Brain pericyte (primary cell): Measurements from ENCODE around the gene USP7.

Experiments used
- DNase-seq: peaks from one replicate; pipeline ENCODE4 v3.0.0-alpha.2; 2012; ENCODE audit warnings: low read depth, low spot score

USP7 gene

DNA sequence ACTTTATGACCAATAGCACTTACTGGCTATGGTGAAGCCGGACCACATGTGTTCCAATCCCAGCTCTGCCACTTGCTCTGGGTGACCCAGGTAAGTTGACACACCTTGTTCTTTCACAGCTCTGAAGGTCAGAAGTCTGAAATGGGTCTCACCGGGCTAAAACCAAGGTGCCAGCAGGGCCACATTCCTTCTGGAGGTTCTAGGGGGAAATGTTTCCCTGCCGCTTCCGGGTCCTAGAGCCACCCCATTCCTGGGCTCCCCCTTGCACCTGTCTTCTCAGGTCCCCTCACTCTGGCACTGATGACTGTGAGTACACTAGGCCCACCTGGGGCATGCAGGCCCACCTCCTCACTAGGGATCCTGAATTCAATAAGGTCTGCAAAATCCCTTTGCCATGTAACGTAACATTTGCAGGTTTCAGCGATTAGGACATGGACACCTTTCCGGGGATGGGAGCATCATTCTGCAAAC is 11.4 kb downstream of the USP7 start:
- DNase-seq = no peak

DNA sequence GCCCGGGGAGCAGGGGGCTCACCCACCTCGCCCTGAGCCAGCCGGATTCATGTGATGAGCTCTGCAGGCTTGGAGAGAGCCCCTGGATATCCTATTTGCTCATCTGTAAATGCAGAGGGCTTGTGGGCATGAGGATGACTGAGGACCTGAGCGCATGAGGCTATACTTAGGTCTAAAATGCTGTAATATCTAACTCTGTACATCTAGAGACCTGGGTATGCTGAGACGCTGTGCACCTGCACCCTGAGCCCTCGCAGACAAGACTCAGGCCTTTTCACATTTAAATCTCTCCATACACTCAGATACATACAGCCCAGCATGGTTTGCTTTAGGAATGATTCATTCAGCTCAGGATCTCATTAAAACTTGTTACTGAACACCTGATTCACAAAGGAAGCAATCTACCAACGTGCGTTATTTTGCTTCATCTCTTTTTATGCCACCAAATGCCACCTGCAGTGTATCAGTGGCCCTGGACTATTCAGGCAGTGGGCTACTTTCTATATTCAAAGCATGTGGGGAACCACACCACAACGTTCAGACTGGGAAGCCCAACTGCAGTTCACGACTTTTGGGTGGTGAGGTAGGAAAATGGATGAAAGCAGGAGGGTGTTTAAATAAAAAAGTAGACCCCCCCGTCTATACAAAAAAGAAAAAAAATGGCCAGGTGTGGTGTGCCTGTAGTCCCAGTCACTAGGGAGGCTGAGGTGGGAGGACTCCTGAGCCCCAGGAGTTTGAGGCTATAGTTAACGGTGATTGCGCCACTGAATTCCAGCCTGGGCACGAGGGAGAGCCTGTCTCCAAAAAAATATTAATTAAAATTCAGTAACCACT is 12.0 kb downstream of the USP7 start:
- DNase-seq = no peak

DNA sequence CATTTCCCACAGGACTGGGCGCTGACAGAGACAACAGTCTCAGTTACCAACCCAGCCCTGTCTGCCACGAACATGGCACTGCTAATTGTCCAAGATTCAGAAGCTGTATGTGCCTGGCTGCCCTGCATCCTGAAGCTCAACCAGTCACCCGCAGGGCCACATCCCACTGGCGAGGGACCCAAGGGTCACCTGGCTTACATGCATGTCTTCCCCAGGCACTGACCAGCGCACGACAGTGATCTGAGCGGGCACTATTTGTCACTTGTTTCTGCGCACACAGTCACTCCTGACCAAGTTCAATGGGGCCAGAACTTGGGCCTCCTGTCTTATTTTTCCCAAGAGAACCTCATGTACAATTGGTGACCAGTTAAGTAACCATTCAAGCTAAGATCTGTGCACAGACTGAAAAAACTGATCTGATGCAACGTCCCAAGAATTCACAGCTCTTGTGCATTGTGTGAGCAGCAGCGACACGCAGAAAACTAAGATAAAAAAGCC is 13.1 kb downstream of the USP7 start:
- DNase-seq = no peak

DNA sequence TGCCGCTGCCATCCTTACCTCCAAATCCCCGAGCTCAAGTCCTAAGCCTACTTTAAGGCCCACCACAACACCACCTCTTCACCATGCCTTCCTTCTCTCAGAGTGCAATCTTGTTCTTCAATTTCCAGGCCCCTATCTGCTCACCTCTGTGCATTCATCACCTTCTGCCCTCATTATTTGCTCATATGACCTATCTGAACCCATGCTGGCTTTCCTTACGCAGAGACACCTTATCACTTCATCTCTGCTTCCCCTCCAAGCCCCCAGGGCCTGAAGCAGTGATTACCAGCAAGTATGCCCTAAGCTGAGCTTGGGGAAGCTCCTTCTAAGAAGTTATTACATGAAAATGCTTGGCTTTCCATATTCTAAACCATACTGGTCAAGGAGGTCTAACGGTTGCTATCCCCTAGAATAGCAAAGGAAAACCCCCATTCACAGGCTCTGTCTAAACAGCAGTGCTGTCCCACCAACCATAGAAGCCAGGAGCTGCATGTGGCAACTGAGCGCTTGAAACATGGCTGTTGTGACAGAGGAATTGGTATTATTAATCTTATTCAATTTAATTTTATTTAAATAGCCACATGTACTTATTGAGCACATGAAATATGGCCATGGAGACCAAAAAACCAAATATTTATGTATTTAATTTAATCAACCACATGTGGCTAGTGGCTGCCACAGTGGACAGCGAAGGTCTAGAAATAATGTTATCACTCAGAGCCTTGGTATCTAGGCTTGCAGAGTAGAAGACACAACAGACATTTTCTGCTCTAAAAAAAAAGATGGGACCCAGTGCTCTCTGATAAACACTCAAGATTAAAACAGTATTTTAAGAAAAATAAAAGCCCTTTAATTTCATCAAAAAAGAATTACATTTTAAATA is 13.9 kb downstream of the USP7 start:
- DNase-seq = no peak

DNA sequence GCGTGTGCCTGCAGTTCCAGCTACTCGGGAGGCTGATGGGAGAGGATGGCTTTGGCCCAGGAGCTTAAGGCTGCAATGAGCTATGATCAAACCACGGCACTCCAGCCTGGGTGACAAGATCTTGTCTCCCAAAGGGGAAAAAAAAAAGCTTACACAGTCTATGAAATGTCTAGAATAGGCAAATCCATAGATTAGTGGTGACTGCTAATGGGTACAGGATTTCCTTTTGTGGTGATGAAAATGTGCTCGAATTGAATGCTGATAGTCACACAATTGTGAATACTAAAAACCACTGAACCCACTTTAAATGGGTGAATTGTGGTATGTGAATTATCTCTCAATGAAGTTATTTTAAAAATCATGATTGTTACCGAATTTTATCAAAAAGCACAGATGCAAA is 14.9 kb downstream of the USP7 start:
- no peak for DNase-seq

DNA sequence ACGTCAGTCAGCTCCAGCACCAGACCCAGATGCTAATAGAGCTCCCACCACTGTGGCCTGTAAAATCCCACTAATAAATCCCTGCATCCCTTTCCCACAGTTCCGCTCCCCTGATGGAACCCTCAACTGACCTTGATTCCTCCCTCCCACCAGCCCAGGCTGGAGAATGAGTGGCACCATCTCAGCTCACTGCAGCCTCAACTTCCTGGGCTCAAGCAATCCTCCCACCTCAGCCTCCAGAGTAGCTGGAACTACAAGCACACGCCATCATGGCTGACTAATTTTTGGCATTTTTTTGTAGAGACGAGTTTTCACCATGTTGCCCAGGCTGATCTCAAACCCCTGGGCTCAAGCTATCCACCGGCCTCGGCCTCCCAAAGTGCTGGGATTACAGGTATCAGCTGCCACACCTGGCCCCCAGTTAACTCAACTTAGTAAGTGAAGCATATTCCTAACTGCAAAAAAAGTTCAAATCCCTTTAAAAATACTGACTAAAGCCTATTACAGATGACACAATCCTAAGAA is 15.6 kb downstream of the USP7 start:
- DNase-seq = no peak

DNA sequence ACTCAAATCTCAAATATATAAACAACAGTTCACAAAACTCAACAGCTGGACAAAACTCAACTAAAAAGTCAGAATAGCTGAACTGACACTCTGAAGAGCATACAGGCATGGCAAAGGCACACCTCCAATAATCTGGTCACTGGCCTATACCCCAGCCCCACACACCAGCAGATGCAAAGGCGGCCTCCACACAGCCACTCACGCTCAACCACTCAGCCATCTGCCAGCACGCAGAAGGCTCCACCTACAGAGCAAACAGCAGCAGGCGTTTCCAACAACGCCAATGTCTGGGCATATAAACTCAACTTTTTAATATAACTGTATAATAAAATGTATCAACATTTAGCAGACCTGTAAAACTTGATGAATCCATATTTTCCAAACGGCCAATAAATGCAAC is 17.2 kb downstream of the USP7 start:
- no peak for DNase-seq

DNA sequence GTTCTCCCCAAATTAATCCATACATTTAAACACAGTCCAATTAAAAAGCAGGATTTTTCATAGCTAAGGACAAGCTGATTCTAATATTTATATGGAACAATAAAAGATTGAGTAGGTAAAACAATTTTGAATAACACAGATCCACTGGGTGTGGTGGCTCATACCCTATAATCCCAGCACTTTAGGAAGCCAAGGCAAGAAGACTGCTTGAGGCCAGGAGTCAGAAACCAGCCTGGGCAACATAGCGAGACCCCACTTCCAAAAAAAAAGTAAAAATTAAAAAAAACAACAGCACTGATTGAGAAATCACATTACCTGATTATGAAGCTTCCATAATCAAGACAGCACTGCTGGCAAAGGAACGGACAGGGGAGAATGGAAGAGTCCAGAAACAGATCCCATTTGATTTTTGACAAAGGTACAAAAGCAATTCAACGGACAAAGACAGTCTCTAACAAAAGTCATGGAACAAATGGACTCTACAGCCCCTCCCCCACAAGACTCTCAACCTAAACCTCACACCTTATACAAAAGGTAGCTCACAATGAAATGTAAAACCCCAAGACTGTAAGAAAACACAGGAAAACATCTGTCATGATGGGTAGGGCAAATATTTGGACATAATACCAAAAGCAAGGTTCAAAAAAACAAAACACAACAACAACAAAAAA is 17.9 kb downstream of the USP7 start:
- DNase-seq = no peak

DNA sequence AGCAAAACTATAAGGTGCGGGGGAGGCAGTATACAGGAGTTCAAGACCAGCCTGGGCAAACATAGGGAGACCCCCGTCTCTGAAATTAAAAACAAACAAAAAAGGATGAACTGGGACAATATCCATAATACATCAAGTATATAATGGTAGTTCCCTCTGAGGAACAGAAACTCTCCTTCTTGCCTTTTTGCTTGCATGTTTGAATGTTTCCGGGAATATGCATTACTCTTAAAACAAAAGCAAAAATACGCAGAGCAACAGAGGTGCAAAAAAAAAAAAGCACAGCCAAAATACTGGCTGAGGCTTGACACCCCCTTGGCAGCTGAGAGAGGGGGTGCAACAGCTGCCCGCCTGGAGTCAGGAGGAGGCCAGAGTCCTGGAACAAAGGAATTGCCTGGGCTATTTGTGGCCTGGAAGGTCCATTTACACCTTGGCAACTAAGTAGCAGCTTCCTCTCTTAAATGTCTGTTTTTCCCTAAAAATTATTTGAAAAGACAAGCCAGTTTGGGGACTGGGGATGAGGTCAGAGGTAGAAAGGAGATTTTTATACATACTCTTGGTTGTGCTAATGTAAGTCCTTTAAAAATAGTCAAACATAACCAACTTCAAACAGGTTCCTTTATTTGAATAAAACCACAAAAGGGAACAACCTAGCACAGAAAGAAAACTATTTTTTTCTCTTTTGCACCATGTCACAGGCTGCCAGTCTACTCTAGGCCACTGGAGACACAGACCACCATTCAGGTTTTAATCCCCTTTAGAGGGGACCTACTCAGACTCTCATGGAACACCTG is 19.5 kb downstream of the USP7 start:
- no peak for DNase-seq

DNA sequence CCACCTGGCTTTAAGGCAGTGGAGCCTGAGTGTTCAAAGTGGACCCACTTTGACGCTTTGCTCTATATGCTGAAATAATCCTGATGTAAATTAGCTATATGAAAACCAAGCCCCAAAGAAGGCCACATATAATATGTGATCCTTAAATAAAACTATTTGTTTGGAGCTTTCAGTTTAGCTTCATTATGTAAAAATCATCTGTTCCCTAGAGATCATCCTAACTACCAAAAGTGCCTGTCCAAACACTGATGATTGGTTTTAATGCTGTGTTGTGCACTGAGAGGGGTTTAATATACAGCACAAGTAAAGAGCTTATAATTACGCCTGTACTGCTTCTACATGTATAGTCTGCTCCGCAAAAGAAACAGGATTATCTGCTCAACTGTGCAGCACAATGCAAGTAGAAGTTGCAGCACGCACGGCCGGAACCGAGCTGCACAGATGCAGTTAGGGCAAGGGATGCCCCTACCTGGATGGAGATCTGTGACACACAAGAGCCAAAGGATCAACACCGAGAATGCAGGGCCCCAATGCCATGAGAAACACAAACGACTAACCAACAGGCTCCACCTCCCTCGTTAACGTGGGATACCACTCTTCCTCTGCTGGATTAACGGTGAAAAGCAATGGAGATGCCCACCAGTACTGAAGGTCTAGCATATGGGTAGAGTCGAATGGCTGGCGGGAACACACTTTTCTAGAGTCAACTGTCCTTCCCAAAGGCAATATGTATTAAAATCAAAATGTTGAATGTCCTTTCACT is 20.5 kb downstream of the USP7 start:
- no peak for DNase-seq

DNA sequence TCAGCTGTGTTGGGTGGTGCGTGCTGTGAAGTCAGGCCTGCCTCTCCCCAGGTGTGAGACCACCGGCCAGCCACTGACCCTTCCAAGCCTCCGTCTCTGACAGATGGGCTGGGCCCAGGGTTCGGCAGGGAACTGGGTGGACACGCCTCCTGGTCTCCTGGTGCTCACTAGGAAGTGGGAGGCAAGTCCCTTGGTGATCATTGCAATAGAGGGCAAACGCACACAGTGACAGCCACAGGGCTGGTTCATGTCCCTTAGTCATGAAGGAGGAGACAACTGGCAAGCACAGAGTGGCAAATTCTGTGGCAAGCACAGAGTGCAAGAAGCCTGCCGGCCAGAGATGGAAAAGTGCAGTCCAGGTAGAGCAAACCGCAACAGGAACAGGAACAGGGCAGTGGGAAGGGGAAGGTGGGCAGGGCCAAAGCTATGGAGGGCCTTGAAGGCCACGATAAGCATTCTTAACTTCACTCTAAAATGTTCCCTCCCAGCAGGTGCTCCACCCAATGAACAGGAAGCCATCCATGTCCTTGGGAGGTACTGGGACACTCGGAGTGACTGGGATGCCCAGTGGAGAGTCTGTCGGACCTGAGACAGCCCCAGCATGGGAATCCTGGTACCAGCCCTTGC is 21.9 kb downstream of the USP7 start:
- DNase-seq = no peak

DNA sequence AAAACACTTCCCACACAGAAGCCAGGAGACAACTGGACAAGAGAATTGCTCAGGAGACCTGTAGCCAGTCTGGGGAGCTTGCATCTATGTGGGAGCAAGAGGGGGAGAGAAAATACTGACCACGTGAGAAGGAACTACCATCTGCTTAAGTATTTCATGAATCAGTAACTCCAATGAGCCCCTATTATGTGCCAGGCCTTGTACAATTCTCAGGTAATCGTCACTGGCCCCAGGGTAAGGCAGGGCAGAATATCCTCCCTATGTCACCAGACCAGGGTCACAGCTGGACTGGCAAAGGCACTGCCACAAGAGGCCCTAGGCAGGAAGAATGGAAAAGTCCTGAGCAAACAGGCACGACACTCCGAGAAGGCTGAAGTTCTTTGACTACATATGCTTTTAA is 25.9 kb downstream of the USP7 start:
- DNase-seq = no peak

DNA sequence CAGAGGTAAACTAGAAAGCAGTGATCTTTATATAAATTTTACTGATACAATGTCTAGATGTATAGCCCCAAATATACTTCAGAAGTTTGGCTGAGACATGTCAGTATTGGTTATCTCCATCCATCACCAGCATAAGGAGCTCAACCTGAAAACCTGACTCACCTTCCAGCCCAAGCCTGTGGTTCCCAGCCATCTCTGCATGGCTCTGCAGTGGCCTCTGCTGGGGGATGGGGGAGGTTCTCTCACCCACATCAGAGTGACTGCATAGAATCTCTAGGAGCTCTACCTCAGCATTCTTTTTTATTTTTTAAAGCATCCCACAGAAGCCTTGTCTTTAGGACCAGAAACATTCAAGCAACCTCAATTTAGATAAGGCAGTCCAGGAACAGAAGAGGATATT is 27.3 kb downstream of the USP7 start:
- DNase-seq = no peak

DNA sequence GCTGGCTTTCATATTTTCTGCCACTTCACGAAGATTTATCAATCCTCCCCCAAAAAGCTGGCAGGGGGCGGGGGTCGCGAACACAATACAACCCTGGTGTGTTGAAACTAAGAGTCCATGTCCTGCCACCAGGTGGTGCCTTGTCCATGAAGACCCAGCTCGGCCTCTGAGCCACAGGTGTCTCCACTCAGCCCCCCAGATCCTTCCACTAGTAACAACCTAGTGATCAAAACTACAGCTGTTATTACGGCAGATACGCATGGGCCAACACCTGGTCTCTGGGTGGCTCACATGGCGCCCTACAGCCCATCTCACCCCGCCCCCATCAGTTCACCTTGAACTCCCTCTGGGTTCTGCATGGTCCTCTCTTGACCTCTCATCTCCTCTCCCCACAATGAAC is 27.7 kb downstream of the USP7 start:
- DNase-seq = no peak

DNA sequence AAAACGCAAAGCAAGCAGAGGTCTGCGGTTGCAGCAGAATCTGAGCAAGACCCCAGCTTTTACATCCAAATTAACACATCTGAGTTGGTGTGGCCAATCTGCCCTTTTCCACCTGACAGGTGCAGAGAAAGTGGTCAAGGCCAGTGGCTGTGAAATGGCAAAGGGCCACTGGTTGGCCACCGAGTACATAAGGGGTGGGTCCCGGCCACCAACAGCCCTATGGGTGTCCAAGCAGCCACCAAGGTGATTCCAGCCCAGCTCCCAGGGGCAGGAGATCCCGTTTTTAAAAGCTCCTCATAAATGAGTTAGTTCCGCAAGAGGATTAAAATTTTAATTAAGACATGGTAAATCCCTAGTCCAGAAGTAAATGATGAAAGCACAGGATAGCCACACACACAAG is 29.1 kb downstream of the USP7 start:
- DNase-seq = no peak

DNA sequence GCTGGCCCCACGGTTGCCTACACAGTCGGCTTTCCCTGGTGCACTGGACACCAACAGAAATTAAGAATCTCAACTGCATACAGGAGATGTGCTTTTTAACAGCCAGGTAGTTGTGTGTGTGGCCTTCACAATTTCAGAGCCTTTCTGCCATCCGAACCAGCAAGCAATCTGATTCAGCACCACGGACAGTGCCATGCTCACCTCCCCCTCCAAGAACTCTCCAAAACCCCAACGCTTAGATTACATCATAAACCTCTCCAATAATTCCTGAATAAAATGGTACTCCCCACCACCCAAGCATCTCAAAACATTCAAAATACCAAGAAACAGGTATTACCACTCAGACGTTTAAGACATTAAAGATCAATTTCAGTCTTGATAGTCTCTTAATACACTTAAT is 31.8 kb downstream of the USP7 start:
- DNase-seq = peak; percentile 22

DNA sequence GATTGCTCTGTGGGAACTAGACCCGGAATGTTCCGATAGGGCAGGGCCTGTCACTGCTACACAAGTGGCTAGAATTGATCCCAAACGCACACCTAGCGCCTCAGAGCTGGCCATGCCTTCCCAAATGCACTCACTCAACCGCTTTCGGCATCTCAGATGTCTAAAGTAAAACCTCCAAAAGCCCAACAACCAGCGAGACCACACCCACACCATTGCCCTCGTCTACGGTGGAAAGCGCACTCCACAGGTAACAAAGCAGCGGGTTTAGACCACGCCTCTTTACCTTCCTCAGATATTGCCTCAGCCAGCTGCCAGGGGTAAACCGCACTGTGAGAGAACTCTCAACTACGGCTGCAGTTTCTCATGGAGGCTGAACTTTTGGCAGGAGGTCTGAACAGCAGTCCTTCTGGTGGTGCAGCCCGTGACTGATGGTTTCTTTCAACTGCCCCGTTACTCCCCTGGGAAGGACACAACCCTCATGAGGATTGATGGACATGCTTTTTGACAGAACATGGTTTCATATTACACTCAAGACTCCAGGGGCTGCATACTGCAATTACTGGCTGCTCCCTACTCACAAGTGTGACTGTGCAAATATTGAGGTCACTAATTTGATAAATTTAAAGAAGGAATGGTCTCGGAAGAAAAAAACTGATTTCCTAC is 34.5 kb downstream of the USP7 start:
- DNase-seq = no peak

DNA sequence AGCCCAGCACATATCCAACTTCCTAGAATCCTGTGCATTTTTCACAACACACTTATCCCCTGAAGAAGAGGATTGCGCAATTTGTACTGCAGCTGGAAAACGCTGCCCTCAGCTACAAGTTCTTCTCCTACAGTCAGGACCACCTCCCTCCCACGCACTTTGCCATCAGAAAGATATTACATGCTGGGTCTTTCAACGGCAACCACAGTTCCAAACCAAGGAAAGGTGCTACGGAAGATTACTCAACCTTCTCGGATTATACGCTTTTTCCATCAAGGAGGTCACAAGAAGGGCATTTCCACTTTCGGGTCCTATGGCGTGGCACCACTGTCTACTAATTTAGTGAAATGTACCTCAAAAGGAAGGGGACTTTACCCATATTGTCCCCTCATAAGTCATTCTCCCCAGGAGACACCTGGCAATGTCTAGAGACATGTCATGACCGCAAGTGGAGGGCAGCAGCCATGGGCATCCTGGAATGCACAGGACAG is 35.2 kb downstream of the USP7 start:
- no peak for DNase-seq

DNA sequence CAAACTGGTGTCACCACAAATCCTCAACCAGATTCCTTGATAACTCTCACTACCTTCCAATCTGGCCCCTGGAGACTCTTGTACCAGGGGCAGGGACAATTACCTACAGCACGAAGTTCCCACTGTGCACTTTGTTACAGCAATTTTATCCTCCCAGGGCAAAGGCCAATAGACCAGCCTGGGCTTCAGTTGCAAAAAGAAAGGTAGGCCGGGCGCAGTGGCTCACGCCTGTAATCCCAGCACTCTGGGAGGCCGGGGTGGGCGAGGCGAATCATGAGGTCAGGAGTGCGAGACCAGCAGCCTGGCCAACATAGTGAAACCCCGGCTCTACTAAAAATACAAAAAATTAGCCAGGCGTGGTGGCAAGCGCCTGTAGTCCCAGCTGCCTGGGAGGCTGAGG is 36.9 kb downstream of the USP7 start:
- DNase-seq = no peak
